Left renal pelvis (tissue), 4 donors: ENCODE results near the gene NCOA1. TPM values are rescaled to one million over a fixed set of nuclear protein-coding genes. Genes with fewer than 3 reads are reported as not detected.
"Not testable (repeated sequence)": the region's sequence is repeated elsewhere in the genome, so short reads cannot be mapped to it uniquely, and the experiment has no call there.

Experiments used
- DNase-seq, 4 donors: peaks; one replicate each; pipeline ENCODE4 v3.0.0-alpha.2; 2013; ENCODE audit warnings: low read depth in 4 of 4, low spot score in 3 of 4
- polyA plus RNA-seq, 4 donors: library from polyadenylated mRNA; unstranded; fragments of 120-200 nt; gene quantifications; one replicate each; pipeline ENCODE4 v1.2.1, GENCODE V29; 2013; ENCODE audit not compliant: insufficient read length in 4 of 4

The NCOA1 gene
- polyA plus RNA-seq, 4 donors = 40.8 to 52.8 (median 50.1) TPM

- not testable (repeated sequence) for DNase-seq
Observed at GRCh38 chr2:24569565-24569964, 78.5 kb downstream of the NCOA1 start.

GRCh38 chr2:24570225-24570624, 79.2 kb downstream of the NCOA1 start:
- DNase-seq = no peak

DNA sequence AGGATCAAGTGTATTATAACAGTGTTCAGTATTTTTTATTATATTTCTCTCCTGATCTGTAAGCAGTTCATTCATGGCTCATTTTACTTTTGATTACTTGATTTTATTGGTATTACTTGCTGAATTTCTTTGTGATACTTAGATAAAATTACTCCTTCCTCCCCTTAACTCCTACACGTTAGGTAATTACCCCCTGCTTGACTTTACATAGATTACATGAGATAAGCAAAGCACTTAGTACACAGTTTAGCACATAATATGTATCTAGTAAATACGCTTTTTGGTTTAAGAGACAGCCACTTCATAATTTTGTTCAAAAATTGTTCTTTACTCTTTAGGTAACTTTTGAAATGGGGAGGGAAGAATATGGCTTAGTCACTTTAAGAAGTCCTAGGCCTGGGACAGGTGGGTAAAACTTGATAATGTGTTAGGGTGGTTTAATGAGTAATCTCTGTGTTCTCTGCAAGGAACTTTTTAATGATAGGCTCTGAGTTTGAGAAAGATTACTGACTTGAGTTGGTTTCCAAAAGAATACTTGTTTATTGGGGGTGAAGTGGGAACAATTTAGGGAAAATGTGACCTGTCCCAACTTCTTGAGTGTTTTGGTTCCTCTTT, 80.9 kb downstream of the NCOA1 start:
- DNase-seq = no peak

DNA sequence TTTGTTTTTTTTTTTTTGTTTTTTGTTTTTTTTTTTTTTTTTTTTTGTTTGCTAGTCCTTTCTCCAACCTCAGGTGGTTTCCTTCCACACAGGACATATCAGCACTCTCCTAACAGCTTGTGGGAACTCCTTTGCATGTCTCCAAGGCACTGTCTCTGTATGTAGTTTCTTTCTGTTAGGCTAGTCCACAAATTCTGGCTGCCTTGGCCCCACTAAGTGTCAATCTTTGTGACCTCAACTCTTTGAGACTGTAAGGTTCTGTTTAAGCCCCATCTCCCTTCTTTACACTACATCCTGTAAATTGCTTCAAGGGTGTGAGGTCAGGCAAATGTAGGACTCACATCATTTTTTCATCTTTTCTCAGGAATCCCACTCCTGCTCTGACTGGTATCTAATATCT, 85.1 kb downstream of the NCOA1 start:
- DNase-seq = no peak

DNA sequence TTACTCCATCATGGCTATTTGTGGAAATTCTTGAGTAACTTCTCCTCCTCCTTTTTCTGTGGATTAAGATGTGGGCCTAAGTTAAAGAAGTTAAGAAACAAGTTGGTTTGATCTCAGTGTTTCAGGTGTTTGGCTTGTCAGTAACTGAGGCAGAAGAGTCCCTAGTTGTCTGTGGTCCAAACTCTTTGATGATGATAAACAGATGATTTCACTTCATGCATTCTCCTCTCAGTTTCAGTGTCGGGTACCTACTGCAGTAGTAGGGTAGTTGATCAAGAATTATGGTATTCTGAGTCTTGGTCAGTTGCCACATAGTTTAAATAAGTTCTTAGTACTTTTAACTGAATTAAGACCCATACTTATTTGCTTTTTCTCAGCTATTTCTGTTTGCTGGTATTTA, 85.6 kb downstream of the NCOA1 start:
- DNase-seq = no peak

GRCh38 chr2:24577481-24577880, 86.4 kb downstream of the NCOA1 start:
- no peak for DNase-seq

DNA sequence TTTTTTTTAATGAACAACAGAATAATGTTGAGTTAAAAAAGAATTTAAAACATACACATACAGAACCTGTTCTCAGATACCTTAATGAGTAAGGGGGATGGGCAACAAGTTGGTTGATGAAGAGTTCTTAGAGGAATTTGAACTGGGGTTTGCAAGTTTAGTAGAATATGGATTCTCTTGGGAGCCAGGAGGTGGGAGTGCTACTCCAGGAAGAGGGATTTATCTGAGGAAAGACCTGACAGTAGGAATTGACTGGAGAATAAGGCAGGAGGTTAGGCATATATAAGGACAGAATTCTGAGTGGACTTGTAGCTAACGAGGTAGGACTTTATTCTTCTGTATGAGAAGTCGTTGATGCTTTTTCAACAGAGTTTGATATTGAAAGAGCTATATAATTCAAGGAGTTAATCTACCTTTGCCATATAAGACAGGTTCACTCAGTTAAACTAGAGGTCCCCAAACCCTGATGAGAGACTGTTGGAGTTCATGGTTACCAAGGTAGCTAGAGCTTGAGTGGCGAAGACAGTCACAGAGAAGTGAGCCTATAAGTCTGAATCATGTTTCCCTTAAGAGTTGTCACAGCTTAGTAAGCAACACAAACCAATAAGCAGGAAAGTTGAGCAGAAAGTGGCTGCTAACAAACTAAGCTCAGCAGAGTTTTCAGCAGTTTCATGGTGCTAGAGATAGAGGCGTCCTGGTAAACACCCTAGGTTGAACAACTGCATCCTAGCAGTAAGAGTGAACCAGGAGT, 88.2 kb downstream of the NCOA1 start:
- no peak for DNase-seq

GRCh38 chr2:24580561-24580960, 89.5 kb downstream of the NCOA1 start:
- no peak for DNase-seq

DNA sequence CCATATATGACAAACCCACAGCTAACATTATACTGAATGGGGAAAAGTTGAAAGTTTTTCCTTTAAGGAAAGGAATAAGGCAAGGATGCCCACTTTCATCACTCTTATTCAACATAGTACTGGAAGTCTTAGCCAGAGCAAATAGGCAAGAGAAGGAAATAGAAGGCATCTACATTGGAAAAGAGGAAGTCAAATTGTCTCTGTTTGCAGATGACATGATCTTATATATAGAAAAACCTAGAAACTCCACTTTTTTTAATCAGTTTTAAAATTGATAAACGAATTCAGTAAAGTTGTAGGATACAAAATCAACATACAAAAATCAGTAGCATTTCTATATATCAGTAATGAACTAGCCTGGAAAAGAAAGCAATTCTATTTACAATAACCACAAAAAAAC, 90.9 kb downstream of the NCOA1 start:
- DNase-seq = not testable (repeated sequence)

- DNase-seq = no peak
Observed at GRCh38 chr2:24586955-24587354, 95.9 kb downstream of the NCOA1 start.

- no peak for DNase-seq
Observed at GRCh38 chr2:24588294-24588693, 97.2 kb downstream of the NCOA1 start.

DNA sequence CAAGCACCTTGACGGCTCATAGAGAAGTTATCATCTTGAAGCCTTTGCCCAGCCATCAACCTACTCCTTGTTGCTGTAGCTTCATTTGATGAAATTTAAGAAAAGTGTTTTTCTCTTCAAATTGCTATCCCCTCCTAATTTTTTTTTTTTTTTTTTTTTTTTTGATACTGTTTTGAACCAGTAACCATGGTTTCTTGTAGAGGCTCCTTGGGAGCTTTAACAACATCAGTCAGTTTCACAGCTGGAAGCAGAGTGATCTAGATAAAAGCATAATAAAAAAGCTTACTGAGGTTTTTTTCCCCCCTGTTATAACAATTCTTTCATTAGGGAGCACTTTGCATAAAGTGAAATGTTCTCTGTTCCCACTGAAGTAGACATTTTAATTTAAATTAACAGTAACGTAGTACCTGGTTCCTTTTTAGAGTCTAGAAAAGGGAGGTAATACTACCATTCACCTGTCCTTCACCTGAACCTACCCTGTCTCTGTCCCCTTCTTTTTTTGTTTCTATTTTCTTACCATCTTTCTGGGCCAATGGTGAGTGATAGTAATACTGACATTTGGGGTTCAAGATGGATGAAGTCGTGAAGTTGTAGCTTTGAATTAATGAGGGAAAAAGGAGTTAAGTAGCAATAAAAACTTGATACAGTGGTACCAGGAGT, 101.5 kb downstream of the NCOA1 start:
- DNase-seq = no peak

- no peak for DNase-seq
Observed at GRCh38 chr2:24594283-24594682, 103.2 kb downstream of the NCOA1 start.

DNA sequence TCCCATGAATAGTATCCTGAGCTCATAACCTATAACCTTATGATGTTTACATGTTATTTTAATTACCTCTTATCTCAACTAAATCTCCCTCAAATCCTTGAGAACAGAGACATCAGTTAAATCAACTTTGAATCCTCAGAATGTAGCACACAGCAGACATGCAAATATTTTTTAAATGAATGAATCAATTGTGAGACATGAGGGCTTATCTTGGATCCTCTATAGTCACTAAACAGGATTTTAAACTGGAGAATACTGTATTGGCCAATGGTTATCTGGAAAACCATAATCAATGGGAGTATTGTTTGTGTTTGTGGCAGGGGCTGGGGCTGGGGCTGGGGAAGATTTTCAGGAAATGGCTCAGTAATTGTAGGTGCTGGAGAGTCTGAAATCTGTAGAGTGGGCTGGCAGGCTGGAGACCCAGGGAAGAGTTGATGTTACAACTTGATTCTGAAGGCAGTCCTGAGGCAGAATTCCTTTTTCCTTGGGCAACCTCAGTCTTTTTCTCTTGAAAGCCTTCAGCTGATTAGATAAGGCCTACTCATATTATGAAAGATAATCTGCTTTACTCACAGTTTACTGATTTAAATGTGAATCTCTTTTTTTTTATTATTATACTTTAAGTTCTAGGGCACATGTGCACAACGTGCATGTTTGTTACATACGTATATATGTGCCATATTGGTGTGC, 106.3 kb downstream of the NCOA1 start:
- DNase-seq = no peak

GRCh38 chr2:24600140-24600539, 109.1 kb downstream of the NCOA1 start:
- not testable (repeated sequence) for DNase-seq

DNA sequence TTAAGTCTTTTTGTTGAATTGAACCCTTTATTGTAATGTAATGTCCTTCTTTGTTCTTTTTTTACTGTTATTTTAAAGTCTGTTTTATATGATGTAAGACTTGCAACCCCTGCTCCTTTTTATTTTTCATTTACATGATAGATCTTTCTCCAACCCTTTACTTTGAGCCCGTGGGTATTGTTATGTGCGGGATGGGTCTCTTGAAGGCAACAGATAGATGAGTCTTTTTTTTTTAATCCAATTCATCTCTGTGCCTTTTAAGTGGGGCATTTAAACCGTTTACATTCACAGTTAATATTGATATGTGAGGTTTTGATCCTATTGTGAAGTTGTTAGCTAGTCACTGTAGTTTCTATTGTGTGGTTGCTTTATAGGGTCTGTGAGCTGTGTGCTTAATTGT, 120.6 kb downstream of the NCOA1 start:
- no peak for DNase-seq

DNA sequence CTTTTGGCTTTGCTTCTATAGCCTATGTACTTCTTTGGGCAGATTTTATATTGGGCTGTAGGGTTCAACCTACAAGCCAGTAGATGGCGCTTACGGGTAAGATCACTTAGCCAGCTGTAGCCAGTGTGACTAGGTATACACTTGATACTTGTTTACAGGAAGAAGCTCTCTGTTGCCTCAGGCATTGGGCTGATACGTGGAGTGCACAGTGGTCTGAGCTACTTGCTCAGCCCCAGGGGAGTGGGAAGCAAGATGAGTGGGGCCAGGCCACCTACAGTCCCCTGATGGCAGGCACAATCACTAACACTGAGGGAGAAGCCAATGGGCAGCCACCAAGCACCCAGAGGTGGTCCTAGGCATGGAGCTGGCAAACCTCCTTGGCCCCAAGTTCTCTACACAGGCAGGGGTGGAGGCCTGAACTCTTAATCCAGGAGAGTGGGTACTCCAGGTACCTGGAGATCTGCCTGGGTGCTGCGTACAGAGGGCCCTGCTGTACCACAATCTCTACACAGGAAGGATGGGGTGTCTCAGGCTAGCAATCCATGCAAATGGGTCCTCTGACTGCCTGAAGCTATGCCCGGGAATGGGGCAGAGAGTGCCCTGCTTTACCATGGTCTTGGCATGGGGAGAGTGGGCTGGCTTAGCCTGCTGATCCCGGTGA, 122.2 kb downstream of the NCOA1 start:
- no peak for DNase-seq

DNA sequence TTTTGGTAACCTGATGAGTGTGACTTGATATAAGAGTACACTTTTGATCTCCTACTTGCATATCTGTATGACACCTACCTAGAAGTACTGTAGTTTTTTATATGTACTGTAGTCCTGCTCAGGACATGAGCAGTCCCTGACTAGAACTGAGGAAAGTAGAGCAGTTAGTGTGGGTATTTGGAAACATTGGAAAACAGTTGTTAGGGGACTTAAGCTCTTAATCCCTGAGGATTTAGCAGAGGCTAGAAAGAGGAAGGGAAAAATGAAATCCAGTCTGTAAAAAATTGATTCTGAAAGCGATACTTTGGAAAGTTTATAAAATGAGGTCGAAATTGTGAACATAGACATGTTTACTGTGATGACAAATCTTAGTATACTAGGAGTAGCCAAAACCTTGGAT, 125.6 kb downstream of the NCOA1 start:
- no peak for DNase-seq

- DNase-seq = no peak
Observed at GRCh38 chr2:24617424-24617823, 126.4 kb downstream of the NCOA1 start.

DNA sequence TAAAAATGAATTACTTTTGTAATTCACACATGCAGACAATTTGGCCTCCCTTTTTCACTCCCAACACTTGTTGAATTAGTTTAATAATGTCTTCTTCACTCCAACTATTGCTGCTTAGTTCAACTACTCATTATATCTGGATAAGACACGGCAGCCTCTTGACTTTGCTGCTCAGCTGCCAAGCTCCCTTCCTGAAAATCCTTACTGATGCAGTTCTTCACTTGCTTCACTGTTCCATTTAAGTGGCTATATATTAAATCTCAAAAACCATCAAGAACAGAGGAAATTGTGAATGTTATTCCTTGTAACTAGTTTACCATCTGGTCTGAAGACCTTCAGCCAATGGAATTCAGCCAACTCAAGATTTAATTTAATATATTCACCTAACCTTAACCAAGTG, 127.1 kb downstream of the NCOA1 start:
- no peak for DNase-seq

DNA sequence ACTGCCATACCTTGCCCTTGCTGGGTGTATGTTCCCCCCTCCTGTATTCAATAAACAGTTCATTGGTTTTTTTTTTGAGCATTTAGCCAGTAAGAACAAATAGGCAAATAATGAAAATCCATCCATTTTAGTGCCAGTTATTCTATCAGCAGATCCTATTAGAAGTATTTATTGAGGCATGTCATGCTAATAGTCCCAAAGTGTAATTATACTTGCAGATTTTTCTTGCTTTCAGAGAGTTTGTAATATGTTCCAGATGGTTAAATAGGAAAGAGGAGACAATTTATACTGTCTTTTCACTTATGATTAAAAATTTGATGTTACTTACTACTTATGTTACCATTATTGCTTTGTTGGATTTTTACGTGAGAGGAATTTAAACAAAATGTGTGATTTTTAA, 127.6 kb downstream of the NCOA1 start:
- DNase-seq = no peak
